DOHH2 (cell line): ENCODE measurements around the gene NOL4L.

Source experiments
- EZH2phosphoT487 ChIP-seq: fragments of 200-600 bp; sonication (generic); IDR thresholded peaks from 2 replicates; pipeline ENCODE4 v1.6.1; 2017; ENCODE audit warnings: borderline replicate concordance, mild to moderate bottlenecking, antibody characterized with exemption, low read length, moderate library complexity, mixed read lengths
- TF ChIP-seq, protein P1 (sequence below): fragments of 200-600 bp; sonication (generic); IDR thresholded peaks from one replicate; pipeline ENCODE4 v1.5.1; 2014; ENCODE audit warnings: antibody characterized with exemption, mild to moderate bottlenecking, low read depth, low read length; ENCODE audit not compliant: poor library complexity, severe bottlenecking

DNA sequence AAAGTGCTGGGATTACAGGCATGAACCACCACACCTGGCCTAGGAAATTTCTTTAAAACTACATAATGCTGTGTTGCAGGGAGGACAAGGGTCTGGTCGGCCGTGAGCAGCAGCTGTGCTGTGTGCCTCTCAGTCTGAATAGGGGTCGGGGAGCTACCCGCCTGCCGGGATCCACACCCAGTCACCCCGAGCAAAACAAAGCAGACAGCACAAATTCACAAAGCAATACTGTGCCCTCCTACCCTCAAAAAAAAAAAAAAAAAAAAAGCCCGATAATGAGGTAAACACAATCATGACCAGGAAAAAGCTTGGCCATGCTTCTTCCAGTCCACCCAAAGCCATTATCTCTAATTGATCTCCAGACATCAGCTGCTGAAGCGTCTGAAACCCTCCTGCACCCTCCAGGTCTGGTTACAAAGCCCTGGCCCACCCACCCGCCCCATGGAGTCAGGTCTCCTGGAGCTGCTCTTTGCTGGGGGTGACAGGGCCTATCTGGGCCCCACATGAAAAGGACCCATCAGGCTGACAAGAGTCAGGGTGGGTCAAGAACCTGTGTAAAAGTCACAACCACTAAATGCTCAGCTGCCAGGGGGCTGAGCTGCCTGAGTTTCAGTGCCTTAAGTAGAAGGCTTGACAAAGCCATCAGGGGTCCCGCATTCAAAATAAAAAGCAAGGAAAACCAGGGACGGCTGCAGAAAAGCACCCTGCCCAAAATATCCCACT lies 88.2 kb downstream of the NOL4L start:
- TF ChIP-seq, protein P1, sequence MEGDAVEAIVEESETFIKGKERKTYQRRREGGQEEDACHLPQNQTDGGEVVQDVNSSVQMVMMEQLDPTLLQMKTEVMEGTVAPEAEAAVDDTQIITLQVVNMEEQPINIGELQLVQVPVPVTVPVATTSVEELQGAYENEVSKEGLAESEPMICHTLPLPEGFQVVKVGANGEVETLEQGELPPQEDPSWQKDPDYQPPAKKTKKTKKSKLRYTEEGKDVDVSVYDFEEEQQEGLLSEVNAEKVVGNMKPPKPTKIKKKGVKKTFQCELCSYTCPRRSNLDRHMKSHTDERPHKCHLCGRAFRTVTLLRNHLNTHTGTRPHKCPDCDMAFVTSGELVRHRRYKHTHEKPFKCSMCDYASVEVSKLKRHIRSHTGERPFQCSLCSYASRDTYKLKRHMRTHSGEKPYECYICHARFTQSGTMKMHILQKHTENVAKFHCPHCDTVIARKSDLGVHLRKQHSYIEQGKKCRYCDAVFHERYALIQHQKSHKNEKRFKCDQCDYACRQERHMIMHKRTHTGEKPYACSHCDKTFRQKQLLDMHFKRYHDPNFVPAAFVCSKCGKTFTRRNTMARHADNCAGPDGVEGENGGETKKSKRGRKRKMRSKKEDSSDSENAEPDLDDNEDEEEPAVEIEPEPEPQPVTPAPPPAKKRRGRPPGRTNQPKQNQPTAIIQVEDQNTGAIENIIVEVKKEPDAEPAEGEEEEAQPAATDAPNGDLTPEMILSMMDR: no peak
- no peak for TF ChIP-seq EZH2phosphoT487
